ENCODE results near the gene DMRTB1. TPM values are rescaled to one million over a fixed set of nuclear protein-coding genes. Genes with fewer than 3 reads are reported as not detected.

The DMRTB1 gene
- total and polyA plus RNA-seq, 3 donors from 2014 or later, result 44.5 to 107 (median 51.8) TPM

- WGBS, 2 donors, result 86 to 87% methylated on average over 12 of the region's 12 CpGs
- DNase-seq, result no peak
- Histone ChIP-seq H3K9me3 (no peaks in the 10 kb centered on the region), H3K4me3 (no peak overlapping the region), H3K4me1 (no peaks in the 10 kb centered on the region), H3K27ac (no peak overlapping the region), H3K36me3 (ENCODE audit: low read depth, missing control alignments) (no peaks in the 10 kb centered on the region), H3K27me3 (no peaks in the 10 kb centered on the region)
- no peak for TF ChIP-seq CTCF (IDR thresholded peaks at IDR 0.05)
- no peak for TF ChIP-seq POLR2A (IDR thresholded peaks at IDR 0.05)
- intact Hi-C loops (cut with DNase I; ENCODE audit: low total_unique reads), result no loop called here
These were observed 43.8 kb upstream of the DMRTB1 start for GRCh38 chr1:53415432-53415831.

GRCh38 chr1:53416269-53416813 is 42.9 kb upstream of the DMRTB1 start:
- H3K4me3 ChIP-seq, result no peak overlapping the region
- H3K27me3 ChIP-seq, result no peaks in the 10 kb centered on the region
- WGBS, 2 donors, result 69 to 74% methylated on average over 4 of the region's 4 CpGs
- no peak for DNase-seq
- no peak overlapping the region for H3K27ac ChIP-seq
- no peaks in the 10 kb centered on the region for H3K9me3 ChIP-seq
- no peaks in the 10 kb centered on the region for H3K4me1 ChIP-seq
- intact Hi-C loops (cut with DNase I; ENCODE audit: low total_unique reads), result no loop called here
- no peaks in the 10 kb centered on the region for H3K36me3 ChIP-seq (ENCODE audit: low read depth, missing control alignments)
- TF ChIP-seq CTCF (IDR thresholded peaks at IDR 0.05) (no peak), POLR2A (IDR thresholded peaks at IDR 0.05) (no peak)

DNA sequence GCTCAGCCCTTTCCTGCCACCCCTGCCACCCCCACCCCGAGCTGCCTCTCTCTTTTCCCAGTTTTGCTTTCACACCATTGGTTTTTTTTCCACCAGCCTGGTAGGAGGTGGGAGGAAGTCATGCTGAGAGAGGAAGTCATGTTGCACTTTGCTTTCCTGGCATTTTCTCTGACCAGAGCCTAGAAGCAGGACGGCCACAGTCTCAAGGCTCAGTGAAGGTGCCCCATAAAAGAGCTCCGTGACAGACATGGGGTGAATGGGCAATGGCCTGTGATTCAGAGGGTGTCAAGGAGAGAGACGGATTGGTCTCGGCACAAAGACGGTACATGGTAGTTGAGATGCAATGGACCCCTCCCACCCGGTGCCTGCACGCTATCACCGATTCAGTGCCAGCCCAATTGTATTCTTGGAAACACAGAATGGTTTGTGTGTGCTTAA is 42.1 kb upstream of the DMRTB1 start:
- intact Hi-C loops (cut with DNase I; ENCODE audit: low total_unique reads), result no loop called here
- no peaks in the 10 kb centered on the region for H3K4me1 ChIP-seq
- 45 to 74% methylated on average over 9 of the region's 9 CpGs for WGBS, 2 donors
- H3K4me3 ChIP-seq, result no peak overlapping the region
- DNase-seq, result no peak
- TF ChIP-seq CTCF (IDR thresholded peaks at IDR 0.05), result no peak
- TF ChIP-seq POLR2A (IDR thresholded peaks at IDR 0.05), result no peak
- H3K27ac ChIP-seq, result no peak overlapping the region
- no peaks in the 10 kb centered on the region for H3K27me3 ChIP-seq
- no peaks in the 10 kb centered on the region for H3K9me3 ChIP-seq
- no peaks in the 10 kb centered on the region for H3K36me3 ChIP-seq (ENCODE audit: low read depth, missing control alignments)

DNA sequence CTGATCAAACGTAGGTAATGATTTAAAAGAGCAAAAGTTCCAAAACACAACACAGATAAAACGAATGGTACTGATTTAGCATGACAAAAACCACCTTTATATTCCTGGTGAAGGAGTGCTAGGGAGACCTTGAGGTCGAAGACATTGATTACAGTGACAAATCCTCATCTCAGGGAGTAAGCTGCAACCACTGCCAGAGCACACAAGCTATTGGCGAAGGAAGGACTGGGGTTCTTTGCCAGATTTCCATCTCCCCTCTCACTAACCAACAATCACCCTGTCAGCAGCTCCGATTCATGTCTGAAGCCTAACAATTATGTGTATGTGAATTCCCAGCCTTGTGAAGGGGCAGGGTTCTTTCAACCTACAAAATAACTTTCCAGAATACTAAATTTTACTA is 40.2 kb upstream of the DMRTB1 start:
- no peaks in the 10 kb centered on the region for H3K9me3 ChIP-seq
- no peak overlapping the region for H3K27ac ChIP-seq
- H3K4me1 ChIP-seq, result no peaks in the 10 kb centered on the region
- TF ChIP-seq POLR2A (IDR thresholded peaks at IDR 0.05) (no peak), CTCF (IDR thresholded peaks at IDR 0.05) (no peak)
- H3K4me3 ChIP-seq, result no peak overlapping the region
- no peaks in the 10 kb centered on the region for H3K36me3 ChIP-seq (ENCODE audit: low read depth, missing control alignments)
- intact Hi-C loops (cut with DNase I; ENCODE audit: low total_unique reads), result no loop called here
- H3K27me3 ChIP-seq, result no peaks in the 10 kb centered on the region
- DNase-seq, result no peak
- 49 to 54% methylated on average over 5 of the region's 5 CpGs for WGBS, 2 donors

- H3K4me3 ChIP-seq, result no peak overlapping the region
- H3K27me3 ChIP-seq, result no peaks in the 10 kb centered on the region
- DNase-seq, result no peak
- TF ChIP-seq POLR2A (IDR thresholded peaks at IDR 0.05) (no peak), CTCF (IDR thresholded peaks at IDR 0.05) (no peak)
- intact Hi-C loops (cut with DNase I; ENCODE audit: low total_unique reads), result no loop called here
- no peaks in the 10 kb centered on the region for H3K9me3 ChIP-seq
- no peak overlapping the region for H3K27ac ChIP-seq
- 92 to 95% methylated on average over 2 of the region's 2 CpGs for WGBS, 2 donors
- H3K36me3 ChIP-seq (ENCODE audit: low read depth, missing control alignments), result no peaks in the 10 kb centered on the region
- H3K4me1 ChIP-seq, result no peaks in the 10 kb centered on the region
These were observed 38.9 kb upstream of the DMRTB1 start for GRCh38 chr1:53420341-53420740.

Measured in testis (tissue), 3 donors.